Lung microvascular endothelial cell (primary cell): ENCODE results near the gene ETFA. TPM values are rescaled to one million over a fixed set of nuclear protein-coding genes. Genes with fewer than 3 reads are reported as not detected.

Source experiments
- DNase-seq, 2 donors: peaks; one replicate each; pipeline versions ENCODE4 v3.0.0 to v3.0.0-alpha.2; 2010; ENCODE audit warnings: low read depth in 2 of 2
- total RNA-seq: library from RNA; depleted of rRNA; stranded (reverse); fragments of >200 nt; gene quantifications from 2 replicates; pipeline ENCODE4 v1.2.1, GENCODE V29; 2014

ETFA gene
- total RNA-seq, 1 donor from 2014 or later = 158 TPM

DNA sequence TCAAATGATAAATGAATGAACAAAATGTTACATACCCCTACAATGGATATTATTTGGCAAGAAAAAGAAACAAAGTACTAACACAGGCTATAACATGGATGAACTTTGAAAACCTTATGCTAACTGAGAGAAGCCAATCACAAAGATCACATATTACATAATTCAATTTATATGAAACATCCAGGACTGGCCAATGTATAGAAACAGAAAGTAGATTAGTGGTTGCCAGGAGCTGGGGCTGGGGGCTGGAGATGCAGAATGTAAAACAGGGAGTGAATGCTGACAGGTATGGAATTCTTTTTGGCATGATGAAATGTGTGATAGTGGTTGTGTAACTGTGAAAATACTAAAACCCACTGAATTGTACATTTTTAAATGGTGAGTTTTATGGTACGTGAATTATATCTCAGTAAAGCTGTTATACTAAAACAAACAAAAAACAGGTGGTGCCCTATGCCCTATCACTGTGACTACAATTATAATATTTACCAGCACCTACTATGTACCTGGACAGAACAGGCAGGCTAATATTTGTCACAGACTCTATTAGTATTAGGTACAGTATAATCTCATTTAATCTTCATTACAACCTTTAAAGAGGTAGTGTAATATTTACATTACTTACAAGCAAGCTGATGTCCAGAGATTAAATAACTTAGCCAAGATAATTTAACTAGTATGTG lies 90.0 kb downstream of the ETFA start:
- DNase-seq = no peak

DNA sequence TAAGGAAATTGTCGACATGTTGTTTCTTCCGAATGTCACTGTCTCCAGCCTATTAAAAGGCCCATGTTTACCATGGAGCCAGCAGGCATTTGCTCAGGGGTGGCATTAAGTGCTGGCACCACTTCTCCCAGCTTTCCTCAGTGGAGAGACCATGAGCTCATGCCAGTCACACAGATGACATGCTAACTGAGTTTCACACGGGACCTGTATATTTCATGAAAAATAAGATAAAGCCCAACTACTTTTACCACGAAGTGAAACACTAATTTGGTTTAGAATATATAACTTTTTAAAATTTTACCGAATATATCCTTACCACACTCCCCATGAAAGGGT lies 93.4 kb downstream of the ETFA start:
- DNase-seq = no peak

DNA sequence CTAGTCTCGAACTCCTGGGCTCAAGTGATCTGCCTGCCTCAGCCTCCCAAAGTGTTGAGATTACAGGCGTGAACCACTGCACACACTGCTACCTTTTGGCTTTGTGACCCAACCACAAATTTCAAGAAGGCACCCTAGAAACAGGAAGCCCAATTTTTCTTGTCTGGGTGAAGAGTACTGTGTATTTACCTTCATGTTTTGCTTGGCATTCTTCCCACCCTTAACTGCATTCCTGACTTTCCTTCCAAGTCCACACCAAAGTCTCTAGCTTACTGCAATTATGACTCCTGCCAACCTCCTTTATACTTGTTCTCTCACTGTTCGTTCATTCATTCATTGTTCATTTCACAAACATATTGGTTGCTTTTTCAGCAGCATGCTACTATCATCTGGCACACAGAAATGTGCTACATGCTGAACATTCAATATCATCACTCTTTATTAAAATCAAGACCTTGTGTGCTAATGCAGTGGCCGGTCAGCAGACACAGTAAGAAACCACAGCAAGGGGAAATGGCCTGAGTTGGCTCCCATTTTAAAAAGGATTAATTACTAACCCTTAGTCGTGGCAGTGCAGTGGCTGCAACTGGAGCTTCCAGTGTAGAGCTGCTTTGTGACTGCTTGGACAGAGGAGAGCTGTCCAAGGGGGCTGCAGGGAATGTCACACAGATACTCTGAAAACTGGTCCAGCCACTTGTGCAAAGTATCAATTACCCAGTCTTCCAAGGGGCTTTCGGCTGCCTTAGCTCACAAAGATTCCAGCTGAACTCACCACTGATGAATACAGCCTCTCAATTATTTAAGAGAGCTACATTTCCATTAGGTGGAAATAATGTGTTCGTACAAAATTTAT lies 94.0 kb downstream of the ETFA start:
- peak in 1 of 2 donors; percentile 28 for DNase-seq

DNA sequence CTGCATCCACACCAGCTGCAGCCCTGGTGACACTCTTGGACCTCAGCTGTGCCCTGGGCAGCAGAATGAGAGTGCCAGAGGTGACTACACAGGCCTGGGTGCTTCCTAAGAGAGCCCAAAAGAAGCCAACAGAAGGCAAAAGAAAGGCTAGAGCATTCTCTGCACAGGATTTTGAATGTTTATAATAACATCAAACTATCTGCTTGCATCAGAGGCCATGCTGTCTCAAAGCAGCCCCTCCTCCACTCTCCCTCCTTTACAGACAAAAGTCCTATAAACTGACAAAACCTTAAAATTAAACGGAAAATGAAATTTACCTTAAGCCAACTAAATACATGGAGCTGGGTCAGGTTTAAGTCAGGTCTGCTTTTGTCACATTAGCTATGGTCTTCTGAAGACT lies 95.6 kb downstream of the ETFA start:
- no peak for DNase-seq

DNA sequence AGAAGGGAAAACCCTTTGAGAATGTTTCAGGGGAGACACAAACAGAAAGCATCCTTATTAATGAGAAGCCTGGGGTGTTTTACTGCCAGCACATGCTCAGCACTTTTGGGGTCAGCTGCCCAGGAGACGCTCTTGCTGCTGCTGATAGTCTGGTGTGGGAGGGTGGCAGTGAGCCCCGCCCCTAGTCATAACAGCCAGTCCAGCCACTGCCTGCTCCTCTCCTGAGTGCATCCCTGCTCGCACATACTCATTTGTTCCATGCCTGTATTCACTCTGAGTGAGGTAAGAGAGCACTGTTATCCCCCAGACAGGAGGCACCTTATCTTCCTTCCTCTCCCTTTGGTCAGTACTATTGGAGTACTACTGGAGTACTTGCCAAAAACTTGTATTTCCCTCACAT lies 101.3 kb downstream of the ETFA start:
- DNase-seq = peak in 1 of 2 donors; percentile 36

DNA sequence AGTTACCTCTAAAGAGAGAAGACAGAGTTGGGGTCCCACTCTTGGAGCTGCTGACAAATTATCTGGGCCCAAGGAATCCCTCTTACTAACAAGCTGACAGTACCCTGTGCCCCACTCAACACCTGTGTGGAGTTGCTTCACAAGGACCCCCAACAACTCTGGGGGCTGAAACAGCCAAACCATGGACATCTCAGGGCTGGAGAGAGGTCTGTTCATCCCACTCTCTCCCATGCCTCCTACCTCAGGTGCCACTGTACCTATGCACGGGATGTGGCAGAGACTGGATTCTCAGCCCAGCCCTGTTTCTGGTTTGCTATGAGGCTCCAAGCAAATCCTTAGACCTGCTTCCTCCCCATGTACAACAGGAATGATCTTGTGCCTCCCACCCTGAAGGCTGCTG lies 101.7 kb downstream of the ETFA start:
- DNase-seq = no peak

DNA sequence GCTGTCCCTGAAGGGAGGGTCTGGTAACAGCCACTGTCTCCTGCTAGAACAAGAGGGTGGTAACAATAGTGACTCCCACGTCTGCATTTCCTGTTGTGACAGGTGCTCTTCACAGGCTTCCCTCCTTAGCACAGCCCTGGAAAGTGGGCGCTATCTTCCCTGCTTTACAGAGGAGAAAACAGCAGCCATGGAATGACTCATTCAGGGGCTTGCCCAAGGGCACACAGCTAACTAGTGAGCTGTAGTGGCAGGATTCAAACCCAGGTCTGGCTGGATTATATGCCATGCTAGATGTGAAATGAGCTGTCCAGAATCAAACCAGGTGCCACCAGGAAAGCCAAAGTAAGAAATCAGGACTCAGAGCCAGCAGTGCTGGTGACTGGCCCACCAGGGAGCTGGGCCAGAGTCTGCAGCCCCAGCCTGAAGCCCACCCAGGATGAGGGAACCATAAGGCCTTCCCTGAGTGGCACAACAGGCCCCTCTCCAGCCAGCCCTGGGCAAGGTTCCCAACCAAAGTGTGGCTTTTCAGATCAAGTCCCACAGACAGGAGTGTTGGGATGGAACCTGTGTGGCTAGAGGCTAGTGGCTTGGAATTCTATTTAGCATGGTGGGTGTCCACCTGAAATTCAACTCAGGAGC lies 102.4 kb downstream of the ETFA start:
- no peak for DNase-seq

DNA sequence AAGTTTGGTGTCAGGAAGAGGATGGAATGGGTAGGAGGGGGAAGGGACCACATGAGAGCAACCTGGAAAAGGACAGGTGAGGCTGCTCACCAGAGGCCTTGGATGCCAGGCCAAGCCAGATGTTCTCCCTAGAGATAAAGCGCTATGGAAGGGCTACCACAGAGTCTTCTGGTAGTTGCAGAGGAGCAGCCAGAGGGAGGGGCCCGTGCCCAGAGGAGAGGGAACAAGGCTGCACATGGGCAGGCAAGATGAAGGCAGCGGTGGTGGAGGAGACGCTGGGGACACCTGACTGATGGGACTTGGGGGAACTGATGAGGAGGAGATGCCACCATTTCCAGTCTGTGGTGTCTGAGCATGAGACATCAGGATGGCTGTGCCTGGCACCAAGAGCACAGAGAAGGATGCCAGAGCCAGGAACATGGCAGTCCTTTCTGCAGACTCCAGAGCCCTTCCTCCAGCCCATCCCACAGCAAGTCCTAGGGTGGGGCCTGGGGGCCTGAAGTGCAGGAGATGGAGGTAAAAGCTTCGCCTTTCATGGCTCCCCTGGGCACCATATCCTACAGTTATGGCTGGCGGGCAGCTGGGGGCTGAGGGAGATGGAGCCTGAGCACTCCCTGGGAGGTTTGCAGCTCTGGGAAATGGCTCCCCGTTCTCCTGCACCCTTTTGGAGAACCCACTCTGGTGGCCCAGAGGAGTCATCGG lies 103.0 kb downstream of the ETFA start:
- DNase-seq = no peak

DNA sequence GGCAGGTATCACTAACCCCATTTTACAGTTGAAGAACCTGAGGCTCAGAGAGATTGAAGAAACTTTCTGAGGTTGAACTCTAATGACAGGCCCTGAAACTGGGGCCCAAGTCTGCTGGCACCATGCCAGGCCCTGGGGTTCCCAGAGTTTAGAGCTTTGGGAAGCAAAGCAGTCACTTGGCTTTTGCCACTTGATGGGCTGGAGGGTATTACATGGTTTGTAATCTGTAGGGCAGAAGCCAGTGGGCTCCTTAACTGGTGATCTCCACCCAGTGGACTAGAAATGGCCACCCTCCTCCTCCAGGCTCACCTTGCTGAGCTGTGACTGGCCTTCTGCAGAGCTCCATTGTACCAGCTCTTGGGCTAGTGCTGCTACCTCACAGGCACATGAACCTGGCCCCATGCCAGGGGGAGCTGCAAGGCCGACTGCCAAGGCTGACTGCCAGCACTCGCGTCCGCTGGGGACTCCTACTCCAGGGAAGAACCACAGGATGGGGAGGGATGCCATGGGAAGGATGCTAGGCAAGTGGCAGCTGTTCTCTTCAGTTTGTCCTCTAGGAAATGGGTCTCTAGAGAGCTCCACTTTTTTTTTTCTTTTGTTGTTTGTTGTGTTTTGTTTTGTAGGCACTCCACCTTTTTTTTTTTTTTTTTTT lies 104.8 kb downstream of the ETFA start:
- peak; percentile 79 to 91 for DNase-seq

DNA sequence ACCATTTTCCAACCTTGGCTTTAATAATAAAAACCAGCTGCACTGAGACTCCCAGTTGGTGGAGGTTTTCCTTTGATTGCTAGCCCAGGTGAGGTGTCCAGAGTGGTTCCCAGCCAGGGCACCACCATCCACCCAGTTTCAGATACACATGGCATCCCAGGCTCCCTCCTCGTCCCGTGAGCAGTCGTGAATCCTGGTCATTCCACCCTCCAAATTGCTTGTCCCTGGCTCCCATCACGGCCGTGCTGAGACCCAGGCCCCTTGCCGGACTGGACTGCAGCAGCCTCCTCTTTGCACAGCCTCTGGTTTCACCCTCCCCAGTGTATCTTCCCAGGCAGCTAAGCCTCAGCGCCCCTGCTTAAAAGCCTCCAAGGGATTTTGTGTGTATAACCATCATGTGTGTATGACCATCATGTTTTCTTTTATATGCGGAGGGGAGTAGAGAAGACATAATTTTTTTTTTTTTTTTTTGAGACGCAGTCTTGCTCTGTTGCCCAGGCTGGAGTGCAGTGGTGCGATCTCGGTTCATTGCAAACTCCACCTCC lies 106.3 kb downstream of the ETFA start:
- no peak for DNase-seq

DNA sequence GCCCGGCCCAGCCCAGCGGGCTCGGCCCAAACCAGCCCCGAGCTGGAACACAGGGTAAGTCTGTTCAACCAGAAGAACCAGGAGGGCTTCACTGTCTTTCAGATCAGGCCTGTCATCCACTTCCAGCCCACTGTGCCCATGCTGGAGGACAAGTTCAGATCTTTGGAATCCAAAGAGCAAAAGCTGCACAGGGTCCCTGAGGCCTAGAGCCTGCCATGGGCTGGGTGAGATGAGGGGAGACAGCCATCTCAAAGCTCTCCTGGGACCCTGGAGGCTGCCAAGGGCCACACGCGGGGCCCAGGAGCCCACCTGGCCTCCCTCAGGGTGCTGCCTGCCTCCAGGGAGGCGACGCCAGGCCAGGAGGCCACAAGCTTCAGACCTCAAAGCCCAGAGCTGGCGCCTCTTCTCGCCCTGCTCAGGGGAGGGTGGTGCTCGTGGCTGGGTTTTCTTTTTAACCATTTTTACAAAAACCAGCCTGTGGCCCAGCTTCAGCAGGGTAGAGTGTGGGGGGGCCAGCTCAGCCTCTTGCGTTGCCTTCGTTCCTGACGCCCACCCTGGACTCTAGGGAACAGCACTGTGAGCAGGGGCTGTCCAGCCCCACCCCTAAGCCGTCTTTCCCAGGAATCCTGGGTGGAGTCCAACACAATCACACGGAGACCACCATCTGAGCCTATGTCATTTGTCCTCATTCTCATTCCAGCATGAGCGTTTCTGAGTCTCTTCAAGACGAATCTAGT lies 107.0 kb downstream of the ETFA start:
- DNase-seq = no peak

DNA sequence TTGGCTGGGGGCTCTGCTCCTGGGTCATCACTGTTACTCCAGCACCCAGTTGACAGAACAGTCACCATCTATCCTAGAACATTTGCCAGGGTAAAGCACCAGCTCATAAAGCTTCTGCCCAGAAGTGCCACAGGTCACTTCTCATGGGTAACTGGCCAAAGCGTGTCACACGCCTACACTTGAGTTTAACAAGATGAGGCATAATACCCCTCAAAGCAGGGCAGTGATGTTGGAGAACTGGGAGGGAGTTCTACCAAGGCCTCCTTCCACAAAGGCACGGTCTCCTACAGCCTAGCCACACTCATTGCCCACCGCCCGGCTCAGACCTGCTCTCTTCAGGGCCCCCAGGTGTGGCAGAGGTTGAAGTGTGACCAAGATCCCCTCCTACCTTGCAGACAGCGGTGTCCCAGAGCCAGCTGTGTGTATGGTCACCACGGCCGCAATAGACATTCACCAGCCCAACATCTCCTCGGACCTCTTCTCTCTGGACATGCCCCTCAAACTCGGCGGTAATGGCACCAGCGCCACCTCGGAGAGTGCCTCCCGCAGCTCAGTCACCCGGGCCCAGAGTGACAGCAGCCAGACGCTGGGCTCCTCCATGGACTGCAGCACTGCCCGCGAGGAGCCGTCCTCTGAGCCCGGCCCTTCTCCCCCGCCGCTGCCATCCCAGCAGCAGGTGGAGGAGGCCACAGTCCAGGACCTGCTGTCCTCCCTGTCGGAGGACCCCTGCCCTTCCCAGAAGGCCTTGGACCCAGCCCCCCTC lies 107.7 kb downstream of the ETFA start:
- DNase-seq = no peak

DNA sequence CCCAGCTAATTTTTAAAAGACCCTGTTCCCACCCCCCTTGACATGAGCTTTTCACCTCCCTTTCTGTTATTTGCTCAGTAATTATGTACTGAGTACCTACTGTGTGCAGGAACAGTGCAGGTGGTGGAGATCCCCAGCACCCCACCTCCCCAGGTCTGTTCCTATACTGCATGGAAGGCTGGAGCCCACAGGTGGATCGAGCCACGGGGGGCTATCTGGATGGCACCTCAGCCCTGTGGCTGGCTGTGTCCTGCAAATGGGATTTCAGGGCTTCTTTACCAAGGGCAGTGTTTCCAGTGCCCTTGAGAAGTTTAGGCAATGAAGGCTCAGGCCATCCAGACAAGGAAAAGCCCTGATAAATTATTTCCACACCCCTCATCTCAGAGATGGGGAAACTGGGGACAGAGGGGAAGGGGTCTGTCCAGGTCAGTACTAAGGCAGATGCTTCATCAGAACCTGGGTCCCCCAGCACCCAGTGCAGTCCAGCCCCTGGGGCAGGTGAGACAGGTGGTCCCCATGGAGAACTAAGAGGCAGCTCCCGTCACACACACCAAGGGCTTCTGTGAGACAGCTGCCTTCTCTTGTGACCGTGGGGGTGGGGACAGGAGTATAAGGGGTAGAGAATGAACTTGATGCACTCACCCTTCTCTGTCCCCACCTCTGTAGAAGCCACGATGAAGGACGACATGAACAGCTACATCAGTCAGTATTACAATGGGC lies 109.6 kb downstream of the ETFA start:
- DNase-seq = no peak

DNA sequence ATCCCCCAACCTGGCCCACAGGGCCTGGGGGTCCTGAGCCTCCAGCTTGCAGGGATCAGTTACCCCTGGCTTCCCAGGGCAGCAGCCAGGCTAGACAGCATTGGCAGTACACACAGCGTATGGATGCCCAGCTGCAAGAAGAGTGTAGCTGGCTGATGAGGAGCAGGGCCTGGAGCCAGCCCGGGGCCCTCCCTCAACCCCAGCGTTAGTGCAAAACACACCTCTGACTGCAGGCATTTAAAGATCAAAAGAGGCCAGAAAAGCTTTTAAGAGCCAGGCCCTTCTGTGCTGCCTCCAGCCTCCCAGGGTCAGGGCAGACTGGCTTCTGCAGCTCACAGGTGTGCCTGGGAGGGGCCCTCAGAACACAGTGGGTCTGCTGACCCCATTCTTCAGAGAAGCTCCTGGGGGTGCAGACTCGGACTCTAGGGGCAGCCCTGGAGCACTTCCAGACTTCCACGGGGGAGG lies 110.6 kb downstream of the ETFA start:
- DNase-seq = no peak

DNA sequence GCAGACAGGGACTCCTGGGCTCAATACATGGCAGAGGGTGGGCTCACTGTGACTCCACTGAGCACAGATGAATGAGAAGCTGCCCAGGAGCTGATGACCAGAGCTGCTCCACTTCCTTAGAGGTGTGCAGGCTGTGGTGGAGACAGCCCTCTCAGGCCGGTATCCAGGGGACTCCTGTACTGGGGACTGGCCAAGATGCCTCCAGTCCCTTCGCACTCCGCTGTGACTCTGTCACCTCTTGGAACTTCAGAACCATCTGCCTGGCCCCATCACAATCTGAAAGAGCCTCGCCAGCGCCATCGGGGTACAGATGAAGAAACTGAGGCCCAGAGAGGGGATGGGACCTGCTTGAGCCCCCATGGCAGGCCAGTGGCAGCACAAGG lies 111.2 kb downstream of the ETFA start:
- no peak for DNase-seq

DNA sequence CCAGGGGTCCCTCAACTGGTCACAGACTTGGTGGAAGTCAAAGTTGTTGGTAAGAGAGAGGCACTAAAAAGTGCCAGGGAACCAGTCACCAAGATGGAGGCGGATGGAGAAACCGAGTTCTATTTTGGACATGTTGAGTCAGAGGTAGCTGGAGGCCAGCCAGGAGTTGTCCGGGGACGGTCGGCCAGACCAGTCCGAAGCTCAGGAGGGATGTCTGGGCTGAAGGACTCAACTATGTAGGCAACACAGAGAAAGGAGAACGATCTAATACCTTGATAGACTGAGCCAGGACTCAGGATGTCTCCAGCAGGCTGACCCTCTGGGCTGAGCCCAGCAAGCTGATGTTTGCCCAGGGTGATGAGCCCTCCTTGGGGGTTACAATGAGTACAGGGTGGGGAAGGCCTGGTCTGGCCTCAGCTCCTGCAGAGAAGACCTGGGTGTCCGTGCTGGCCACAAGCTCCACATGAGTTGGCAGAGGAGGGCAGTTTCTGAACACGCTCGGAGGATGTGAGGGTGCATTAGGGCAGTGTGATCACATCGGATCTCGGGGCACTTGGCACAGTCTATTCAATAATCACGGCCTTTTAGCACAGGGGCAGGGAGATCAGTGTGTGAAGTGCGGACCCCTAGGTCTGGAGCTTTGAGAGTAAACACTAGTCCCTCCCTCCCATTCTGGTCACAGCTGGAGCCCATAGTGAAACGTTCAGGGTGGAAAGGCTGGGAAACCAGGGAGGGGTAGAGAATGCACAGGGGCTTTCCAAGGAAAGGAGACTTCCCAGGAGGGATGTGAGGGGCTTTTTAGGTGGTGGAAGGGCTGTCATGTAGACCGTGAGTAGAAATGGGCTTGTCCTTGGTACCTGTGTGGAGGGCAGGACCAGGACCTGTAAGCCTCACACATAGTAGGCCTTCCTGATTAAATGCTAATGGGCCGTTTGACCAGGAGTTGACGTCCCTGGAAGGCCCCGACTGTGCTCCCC lies 111.9 kb downstream of the ETFA start:
- DNase-seq = peak; percentile 48 to 87

DNA sequence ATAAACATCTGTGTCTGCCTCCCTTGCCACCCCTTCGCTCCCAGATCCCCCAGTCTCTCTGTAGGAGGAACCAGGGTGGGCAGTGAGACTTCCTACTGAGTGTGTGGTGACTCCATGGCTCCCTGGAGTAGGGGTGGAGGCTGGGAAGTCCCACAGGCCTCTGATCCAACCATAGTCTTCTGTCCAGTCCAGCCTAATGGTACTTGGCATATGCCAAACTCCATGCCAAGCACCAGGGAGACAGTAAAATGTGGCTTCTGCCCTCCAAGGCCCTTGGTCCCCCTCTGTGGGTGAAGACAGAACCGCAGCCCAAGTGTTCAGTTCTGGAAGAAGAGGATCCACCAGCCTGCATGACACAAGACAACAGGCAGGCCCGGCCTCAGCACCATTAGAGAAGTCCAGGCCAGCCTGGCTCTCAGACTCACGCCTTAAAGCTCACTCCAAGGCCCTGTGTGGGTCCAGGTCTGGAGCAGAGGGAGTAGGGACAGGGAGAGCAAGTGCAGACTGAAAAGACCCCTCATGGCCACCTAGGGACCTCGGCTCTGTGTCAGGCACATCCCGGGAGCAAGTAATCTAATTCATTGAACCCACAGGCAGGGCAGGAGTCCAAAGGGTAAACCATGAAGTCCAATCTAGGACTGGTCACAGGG lies 112.7 kb downstream of the ETFA start:
- no peak for DNase-seq
